AG09309 (cell line): ENCODE measurements around the gene HSD17B12.
A peak's percentile ranks its signal among the peaks of the same experiment; 100 is the strongest.

Experiments
- DNase-seq: peaks from one replicate; pipeline ENCODE4 v3.0.0-alpha.2; 2010; ENCODE audit warnings: low read depth
- H3K4me3 ChIP-seq: 2 replicates; pipeline ENCODE4 v1.5.1; 2011; ENCODE audit warnings: mild to moderate bottlenecking, low read depth, low read length, moderate library complexity; ENCODE audit not compliant: control insufficient read depth
- CTCF ChIP-seq: IDR thresholded peaks from 2 replicates; pipeline ENCODE4 v1.5.1; 2011; ENCODE audit warnings: mild to moderate bottlenecking, low read depth, low read length, inconsistent platforms; ENCODE audit not compliant: insufficient read depth, control insufficient read depth; ENCODE audit errors: missing control alignments

HSD17B12 gene

GRCh38 chr11:43823316-43823715 lies 142.8 kb downstream of the HSD17B12 start:
- DNase-seq = no peak
- no peak for TF ChIP-seq CTCF
- no peak overlapping the region for H3K4me3 ChIP-seq

- no peak for DNase-seq
- no peak overlapping the region for H3K4me3 ChIP-seq
- TF ChIP-seq CTCF = no peak
These were observed 143.3 kb downstream of the HSD17B12 start for GRCh38 chr11:43823851-43824250.

- H3K4me3 ChIP-seq = no peak overlapping the region
- peak; percentile 72 for TF ChIP-seq CTCF
- DNase-seq = no peak
These were observed 144.8 kb downstream of the HSD17B12 start for GRCh38 chr11:43825217-43825816.

GRCh38 chr11:43830928-43831440 lies 150.4 kb downstream of the HSD17B12 start:
- DNase-seq = peak; percentile 99
- no peak overlapping the region for H3K4me3 ChIP-seq
- TF ChIP-seq CTCF = no peak

GRCh38 chr11:43832536-43832935 lies 152.0 kb downstream of the HSD17B12 start:
- no peak for DNase-seq
- no peak overlapping the region for H3K4me3 ChIP-seq

GRCh38 chr11:43833657-43834073 lies 153.1 kb downstream of the HSD17B12 start:
- no peak for DNase-seq
- no peak for TF ChIP-seq CTCF
- H3K4me3 ChIP-seq = no peak overlapping the region

More at GRCh38 chr11:43832536-43832935, 152.0 kb downstream of the HSD17B12 start:
- no peak for TF ChIP-seq CTCF
